Activated T-cell treated with anti-CD3 and anti-CD28 coated beads, Interleukin-2, amount 50 U/mL, for 48 hours (primary cell): ENCODE data around the gene ARHGEF35.
A peak's percentile ranks its signal among the peaks of the same experiment; 100 is the strongest.
"Not testable (repeated sequence)": the region's sequence is repeated elsewhere in the genome, so short reads cannot be mapped to it uniquely, and the experiment has no call there.

Experiments
- DNase-seq, 2 experiments: peaks; one replicate each; pipeline ENCODE4 v3.0.0-alpha.2; 2020

The ARHGEF35 gene

GRCh38 chr7:144178380-144179164 is 17.1 kb downstream of the ARHGEF35 start:
- DNase-seq: peak in 1 of 2 experiments; percentile 25

GRCh38 chr7:144174613-144175012 is 21.0 kb downstream of the ARHGEF35 start:
- no peak for DNase-seq

- not testable (repeated sequence) for DNase-seq
These were observed 23.9 kb downstream of the ARHGEF35 start for GRCh38 chr7:144171594-144172350.

GRCh38 chr7:144164784-144165183 is 30.8 kb downstream of the ARHGEF35 start:
- no peak for DNase-seq

- no peak for DNase-seq
These were observed 36.8 kb downstream of the ARHGEF35 start for GRCh38 chr7:144158861-144159260.

- no peak for DNase-seq
These were observed 47.3 kb downstream of the ARHGEF35 start for GRCh38 chr7:144148224-144148827.

- no peak for DNase-seq
These were observed 51.2 kb downstream of the ARHGEF35 start for GRCh38 chr7:144144426-144144825.

- DNase-seq: no peak
These were observed 53.4 kb downstream of the ARHGEF35 start for GRCh38 chr7:144142187-144142586.

GRCh38 chr7:144137501-144137900 is 58.1 kb downstream of the ARHGEF35 start:
- DNase-seq: no peak
